SH-SY5Y (cell line): ENCODE data around the gene MRPL19.

ENCODE experiments used
- GATA2 ChIP-seq: IDR thresholded peaks from 2 replicates; pipeline ENCODE4 v1.6.1; 2011; ENCODE audit warnings: mild to moderate bottlenecking, low read depth, low read length
- GATA3 ChIP-seq: IDR thresholded peaks from 2 replicates; pipeline ENCODE4 v1.6.1; 2011; ENCODE audit warnings: low read depth, mild to moderate bottlenecking, low read length, moderate library complexity

The MRPL19 gene

DNA sequence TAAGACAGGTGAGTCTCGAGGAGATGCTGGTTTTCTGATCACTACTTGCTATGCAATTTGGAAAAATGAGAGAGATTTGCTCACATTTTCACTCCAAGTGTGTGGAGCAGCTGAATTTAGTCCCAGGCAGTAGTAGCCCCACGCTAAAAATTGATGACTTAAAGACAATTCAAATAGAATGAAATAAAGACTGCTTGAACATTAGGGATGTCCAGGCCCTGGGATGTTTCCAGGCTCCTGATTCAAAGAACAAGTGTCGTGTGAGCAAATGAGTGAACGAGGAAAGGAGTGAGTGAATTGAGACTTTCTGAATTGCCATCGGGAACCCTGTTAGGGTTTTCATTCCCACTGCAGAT, 37.3 kb upstream of the MRPL19 start:
- TF ChIP-seq GATA2, result no peak
- no peak for TF ChIP-seq GATA3

DNA sequence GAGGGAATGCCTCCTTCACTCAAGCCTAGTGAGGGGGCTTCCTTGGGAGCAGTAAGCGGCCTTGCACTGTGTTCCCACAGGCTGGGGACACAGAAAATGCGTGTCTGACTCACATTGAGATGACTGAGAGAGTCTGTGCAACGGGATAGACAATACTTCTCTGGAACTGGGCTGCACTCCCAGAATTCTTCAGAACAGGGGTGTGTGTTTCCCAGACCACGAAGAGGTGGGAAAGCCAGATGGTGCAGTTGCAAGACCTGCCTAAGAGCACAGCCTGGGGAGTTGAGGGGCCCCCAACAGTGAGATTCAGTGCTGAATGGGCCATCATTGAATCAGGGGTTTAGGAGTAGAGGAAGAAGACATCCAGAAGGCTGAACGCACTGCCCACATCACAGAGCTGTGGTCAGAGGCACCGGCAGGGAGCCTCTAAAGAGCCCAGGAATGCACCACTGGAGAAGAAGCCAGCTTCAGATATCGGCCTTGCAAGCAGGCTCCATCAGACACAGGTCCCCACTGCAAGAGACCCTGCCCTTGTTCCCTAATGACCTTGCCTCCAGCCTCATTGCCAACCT, 36.6 kb upstream of the MRPL19 start:
- no peak for TF ChIP-seq GATA3
- TF ChIP-seq GATA2, result no peak

DNA sequence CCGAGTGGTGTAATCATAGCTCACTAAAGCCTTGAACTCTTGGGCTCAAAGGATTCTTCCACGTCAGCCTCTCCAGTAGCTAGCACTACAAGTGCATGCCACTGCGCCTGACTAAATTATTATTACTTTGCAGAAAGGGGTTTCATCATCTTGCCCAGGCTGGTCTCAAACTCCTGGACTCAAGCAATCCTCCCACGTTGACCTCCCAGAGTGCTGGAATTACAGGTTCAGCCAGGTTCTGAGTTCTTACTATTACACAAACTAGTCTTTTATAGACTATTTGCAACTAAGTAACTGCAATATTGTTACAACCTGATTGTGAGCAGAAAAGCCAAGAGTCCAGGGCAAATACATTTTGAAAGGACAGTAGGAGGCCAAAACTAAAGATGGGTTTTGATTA, 35.9 kb upstream of the MRPL19 start:
- no peak for TF ChIP-seq GATA2
- TF ChIP-seq GATA3, result no peak

DNA sequence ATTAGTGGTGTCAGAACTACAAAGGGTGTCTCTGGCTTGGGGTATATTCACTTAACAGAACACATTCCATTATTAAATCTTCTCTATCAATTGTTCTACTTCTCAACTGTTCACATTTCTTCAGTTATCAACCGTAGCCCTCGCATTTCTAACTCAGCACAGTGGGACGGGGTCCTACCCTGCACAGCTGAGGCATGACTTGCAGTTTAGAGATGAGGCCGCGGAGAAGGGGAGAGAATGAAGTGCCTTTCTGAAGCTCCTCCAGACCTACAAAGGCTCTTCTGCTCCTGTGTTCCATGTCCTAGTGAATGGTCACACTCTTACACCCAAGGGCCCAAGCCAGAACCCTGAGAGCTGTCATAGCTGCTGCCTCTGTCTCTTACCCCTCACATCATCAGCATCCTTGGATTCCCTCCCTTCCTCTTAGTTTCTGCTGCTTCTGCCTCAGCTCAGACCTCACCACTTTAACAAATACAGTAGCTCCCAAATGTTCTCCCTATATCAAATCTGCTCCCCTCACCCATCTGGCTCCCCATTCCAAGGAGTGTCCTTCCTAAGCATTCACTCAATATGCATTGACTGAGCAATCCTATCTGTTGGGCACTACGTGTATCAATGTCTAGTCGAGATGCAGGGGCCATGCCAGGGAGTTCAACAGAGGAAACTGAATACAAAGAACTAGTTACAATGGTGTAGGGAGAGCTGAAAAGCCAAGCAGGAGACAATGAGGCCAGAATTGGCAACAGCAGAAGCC, 34.3 kb upstream of the MRPL19 start:
- no peak for TF ChIP-seq GATA2
- no peak for TF ChIP-seq GATA3

DNA sequence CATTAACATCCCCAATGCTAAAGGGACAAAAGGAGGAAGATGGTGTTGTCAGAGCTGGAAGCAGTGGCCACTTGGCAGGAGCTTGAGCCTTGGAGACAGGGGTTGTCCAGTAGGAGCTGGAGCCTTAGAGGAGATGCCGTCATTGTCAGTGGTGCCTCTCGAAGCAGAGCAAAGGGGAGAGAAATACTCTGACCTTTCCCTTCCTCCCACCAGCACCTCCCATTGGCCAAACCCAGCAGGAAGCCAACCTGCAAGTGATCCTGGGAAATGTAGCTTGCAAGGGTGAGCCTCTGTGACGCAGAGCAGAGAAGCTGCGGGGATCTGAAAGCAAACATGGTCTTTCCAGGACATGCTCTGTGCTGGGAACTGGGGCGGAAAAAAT, 33.7 kb upstream of the MRPL19 start:
- TF ChIP-seq GATA2 (no peak), GATA3 (no peak)

DNA sequence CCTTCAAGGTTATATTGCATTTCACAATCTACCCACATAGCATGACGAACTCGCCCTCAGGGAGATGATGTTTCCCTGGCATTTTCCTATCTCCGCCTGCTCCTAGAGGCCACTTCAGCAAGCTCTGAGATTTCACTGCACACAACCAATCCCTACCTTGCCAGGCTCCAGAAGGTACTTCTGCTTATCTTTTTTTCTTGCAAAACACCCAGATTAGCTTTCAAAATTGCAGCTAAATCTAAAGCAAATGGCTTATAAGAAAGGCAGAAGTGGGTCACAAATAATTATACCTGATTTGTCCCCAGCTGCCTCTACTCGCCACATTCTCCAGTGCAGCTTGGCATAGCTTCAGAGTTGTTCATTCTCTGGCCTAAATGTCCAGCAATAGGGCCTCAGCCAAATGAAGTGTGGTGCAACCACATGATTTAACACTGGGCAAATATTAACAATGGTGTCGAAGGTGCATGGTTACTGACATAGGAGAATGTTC, 32.4 kb upstream of the MRPL19 start:
- TF ChIP-seq GATA3, result no peak
- TF ChIP-seq GATA2, result no peak

DNA sequence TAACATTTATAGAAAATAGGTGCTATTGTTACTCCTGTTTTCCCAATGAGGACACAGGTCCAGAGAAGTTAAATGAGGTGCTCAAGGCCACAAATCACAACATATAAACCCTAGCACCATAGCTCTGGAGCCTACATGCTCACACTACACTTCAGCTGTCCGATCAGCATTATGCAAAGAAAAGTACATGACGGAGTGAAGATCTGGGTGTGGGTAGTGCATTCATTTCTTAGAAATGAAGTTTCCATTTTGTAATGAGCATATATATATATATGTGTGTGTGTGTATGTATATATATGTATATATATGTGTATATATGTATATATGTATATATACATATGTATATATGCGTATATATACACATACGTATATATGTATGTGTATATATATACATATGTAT, 30.2 kb upstream of the MRPL19 start:
- TF ChIP-seq GATA2, result no peak

DNA sequence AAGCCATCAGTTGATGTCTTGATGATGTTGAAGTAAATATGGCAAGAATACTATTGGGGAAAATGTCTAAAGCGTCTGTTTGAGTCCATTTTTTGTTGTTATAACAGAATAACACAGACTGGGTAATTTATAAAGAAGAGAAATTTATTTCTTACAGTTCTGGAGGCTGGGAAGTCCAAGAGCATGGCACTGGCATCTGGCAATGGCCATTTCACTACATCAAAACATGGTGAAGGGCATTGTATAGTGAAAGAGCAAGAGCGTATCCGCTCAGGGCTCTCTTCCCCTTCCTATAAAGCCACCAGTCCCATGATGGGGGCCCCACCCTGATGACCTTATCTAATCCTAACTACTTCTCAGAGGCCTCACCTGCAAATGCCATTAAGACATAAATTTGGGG, 29.6 kb upstream of the MRPL19 start:
- TF ChIP-seq GATA3, result no peak
- TF ChIP-seq GATA2, result no peak

DNA sequence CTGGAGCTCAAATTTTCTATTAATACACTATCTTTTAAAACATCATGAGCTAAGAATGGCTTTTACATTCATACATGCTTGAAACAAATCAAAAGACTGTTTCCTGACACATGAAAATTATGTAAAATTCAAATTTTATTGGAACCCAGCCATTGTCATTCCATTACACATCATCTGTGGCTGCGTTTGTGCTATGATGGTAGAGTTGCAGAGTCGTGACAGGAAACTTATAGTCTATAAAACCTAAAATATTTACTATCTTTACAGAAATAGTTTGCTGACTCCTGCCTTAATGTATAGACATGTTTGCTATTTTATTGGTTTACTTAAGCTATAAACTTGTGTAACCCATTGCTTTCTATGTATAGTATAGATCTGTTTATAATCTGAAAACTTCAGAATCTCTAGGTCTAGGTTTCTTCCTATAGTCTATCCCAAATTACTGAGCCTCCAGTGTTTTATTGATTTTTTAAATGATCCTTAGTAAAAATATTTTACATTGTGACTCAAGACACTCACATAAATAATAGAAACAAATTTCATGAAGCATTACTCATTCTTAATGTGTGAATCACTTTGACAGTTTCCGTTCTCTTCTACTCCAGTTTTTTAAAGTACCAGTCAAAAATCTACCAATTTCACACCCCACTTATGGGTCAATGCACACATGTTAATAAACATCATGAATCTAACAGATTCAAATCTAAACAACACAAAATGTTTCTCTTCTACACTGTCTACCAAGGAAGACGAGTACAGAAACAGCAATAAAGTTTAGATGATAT, 26.4 kb upstream of the MRPL19 start:
- TF ChIP-seq GATA2 (no peak), GATA3 (no peak)

DNA sequence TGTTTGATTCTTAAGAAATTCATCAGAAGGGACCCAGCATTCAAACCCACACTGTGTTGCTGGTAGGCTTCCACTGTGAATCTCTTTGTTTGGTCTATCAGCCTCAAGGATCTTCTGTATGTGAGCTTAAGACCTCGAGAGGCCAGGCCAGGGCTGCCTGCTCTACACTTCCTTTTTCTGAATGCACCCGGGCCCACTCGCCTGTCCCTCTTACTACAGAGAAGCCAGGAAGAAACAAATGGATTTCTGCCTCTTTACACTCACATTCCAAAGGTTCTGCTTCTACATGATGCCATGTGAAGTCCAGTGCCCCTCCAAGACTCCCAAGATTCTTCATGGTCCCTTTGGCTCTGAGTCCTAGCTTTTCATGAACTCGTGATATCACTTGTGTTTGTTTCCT, 25.4 kb upstream of the MRPL19 start:
- no peak for TF ChIP-seq GATA2
- no peak for TF ChIP-seq GATA3

DNA sequence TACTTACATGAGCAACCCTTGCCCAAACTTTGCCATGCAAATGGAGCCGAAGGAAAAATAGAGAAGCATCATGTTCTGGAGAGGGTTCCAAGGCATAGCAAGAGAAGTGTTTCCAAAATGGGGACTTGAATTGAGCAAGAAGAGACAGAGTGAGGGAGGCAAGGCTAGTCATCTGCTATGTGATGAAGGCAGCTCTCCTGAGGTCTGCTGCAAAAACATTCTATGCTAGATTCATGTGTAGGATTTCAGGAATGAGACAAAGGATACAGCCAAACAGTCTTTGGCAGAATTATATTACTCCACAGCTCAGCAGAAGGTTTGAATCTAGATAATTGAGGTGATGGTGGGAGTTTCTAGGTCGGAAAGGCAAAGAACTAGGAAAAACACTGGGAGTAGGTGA, 24.1 kb upstream of the MRPL19 start:
- TF ChIP-seq GATA3 (no peak), GATA2 (no peak)

DNA sequence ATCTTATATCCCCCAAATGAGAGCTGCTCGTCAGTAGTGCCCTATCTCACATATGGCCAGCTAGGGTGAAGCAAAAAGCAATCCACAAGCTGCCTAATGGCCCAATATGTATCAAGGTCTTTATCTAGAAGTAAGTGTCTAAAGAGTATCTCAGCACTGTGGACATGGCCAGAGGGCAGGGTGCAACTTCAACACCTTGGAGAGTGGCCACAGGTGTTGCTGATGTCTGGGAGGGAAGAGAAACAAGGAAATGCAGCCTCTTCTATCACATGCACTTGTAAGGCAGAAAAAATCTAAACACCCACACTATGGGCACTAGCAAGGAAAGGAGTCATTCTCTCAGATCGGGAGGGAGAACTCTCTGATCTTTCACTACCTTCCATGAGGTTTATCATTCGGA, 23.7 kb upstream of the MRPL19 start:
- TF ChIP-seq GATA3 (no peak), GATA2 (no peak)

DNA sequence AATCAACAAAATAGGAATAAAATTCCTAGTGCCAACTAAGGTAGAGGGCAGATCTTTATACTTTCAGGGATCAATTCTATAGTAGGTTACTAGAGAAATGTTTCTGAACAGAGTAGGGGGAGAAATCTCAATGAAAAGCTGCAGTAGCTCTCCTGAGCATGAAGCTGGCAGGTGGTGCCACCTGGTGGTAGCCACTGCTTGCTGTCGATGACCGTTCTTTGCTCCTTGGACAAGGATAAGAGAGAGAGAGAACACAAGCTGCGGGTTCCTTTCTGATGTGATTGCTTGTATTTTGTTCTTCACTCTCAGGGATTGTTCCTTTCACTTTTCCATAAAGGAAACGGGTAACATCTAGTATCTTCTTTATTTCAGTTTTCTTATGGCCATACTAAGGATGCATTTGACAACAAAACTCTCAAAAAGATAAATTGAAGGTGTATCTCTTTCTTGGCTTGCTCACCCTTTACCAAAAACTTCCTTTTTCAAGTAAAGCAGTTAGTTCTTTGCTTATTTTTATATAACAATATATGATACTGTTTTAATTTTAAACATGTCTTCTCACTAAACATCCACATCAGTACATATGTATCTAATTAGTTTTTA, 18.6 kb upstream of the MRPL19 start:
- no peak for TF ChIP-seq GATA2
- no peak for TF ChIP-seq GATA3

DNA sequence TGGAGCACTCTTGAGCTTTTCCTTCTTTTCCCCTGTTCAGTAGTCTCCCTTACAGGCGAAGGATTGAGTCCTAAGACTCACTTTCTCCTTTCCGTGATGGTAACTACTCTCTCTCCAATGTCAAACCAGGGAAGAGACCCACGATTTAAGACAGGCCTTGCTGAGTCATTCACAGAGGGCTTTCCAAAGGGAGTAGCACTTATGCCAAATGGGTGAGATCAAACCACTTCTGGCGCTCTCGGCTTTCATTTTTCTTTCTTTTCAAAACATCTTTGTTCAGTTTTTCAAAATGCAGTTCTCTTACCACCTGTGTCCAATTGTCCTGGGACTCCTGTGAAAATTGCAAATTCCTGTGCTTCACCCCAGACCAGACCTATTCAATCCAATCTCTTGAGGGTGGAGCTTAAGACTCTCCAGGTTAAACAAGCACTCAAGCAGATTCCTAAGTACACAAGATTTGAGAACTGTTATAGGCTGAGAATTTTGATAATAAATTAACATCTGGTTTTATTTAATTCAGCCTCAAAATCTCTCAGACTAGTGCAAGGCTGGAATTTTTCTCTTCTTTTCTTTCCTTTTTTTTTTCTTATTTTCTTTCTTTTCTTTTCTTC, 14.4 kb upstream of the MRPL19 start:
- no peak for TF ChIP-seq GATA3
- no peak for TF ChIP-seq GATA2

DNA sequence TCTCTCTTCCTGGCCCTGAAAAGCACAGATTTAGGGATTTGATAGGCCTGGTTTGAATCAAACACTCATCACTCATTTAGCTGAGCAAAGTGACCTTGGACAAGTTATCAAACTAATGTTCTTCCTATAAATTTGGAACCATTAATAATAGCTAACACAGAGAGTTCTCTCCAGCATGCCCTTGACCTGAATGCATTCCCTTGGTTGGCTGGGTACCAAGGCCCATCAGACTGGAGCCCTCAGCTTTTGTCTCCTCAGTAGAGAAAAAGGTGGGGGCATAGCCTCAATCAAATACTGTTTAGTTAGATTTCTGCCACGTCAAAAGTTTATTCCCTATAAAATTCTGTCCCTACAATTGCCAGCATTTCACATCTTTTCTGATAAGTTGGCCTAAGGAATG, 13.8 kb upstream of the MRPL19 start:
- TF ChIP-seq GATA3 (no peak), GATA2 (no peak)
